IPS-18c (cell line): ENCODE results near the gene DENND2C.

Source experiments
- H3K4me3 ChIP-seq: 2 replicates; pipeline ENCODE4 v1.7.0; 2013; ENCODE audit warnings: low read depth, mild to moderate bottlenecking, low read length, moderate library complexity; ENCODE audit not compliant: insufficient read depth
- H3K9me3 ChIP-seq: one replicate; pipeline ENCODE4 v1.6.1; 2013; ENCODE audit warnings: mild to moderate bottlenecking, low read length, moderate library complexity; ENCODE audit not compliant: control insufficient read depth, insufficient read depth

The DENND2C gene

GRCh38 chr1:114669562-114670082, at the start of gene DENND2C:
TSS of gene DENND2C (minus strand) at chr1:114670049. CDS start at chr1:114625984, 44,065 bp downstream.
- Histone ChIP-seq H3K4me3 (peak within 1 kb of the TSS; percentile 69), H3K9me3 (peaks cover 2% of the 10 kb centered on the region)

GRCh38 chr1:114719424-114719787, 49.6 kb upstream of the DENND2C start:
- Histone ChIP-seq H3K9me3 (no peaks in the 10 kb centered on the region), H3K4me3 (no peak overlapping the region)

- H3K4me3 ChIP-seq = no peak overlapping the region
Measured at GRCh38 chr1:114718661-114719423, 49.0 kb upstream of the DENND2C start.

GRCh38 chr1:114716304-114717170, 46.7 kb upstream of the DENND2C start, which contains the start of gene NRAS:
TSS of gene NRAS (minus strand) at chr1:114716771. CDS start at chr1:114716160, 611 bp downstream.
- Histone ChIP-seq H3K4me3 (peak within 1 kb of the TSS; percentile 80), H3K9me3 (no peaks in the 10 kb centered on the region)

More at GRCh38 chr1:114718661-114719423, 49.0 kb upstream of the DENND2C start:
- no peaks in the 10 kb centered on the region for H3K9me3 ChIP-seq

- H3K4me3 ChIP-seq = peak overlapping the region; percentile 80
- H3K9me3 ChIP-seq = no peaks in the 10 kb centered on the region
Measured at GRCh38 chr1:114715952-114716303, 46.1 kb upstream of the DENND2C start.

- Histone ChIP-seq H3K4me3 (no peak overlapping the region), H3K9me3 (no peaks in the 10 kb centered on the region)
Measured at GRCh38 chr1:114712977-114713376, 43.1 kb upstream of the DENND2C start.

- Histone ChIP-seq H3K9me3 (no peaks in the 10 kb centered on the region), H3K4me3 (no peak overlapping the region)
Measured at GRCh38 chr1:114710360-114710759, 40.5 kb upstream of the DENND2C start.

- H3K4me3 ChIP-seq = no peak overlapping the region
- H3K9me3 ChIP-seq = no peaks in the 10 kb centered on the region
Measured at GRCh38 chr1:114707604-114708003, 37.8 kb upstream of the DENND2C start.

GRCh38 chr1:114703242-114703641, 33.4 kb upstream of the DENND2C start:
- H3K4me3 ChIP-seq = no peak overlapping the region
- H3K9me3 ChIP-seq = no peaks in the 10 kb centered on the region

- Histone ChIP-seq H3K4me3 (no peak overlapping the region), H3K9me3 (no peaks in the 10 kb centered on the region)
Measured at GRCh38 chr1:114702737-114703136, 32.9 kb upstream of the DENND2C start.

- no peaks in the 10 kb centered on the region for H3K9me3 ChIP-seq
Measured at GRCh38 chr1:114701931-114702330, 32.1 kb upstream of the DENND2C start.

GRCh38 chr1:114700036-114700600, 30.3 kb upstream of the DENND2C start:
- H3K9me3 ChIP-seq = no peaks in the 10 kb centered on the region

More at GRCh38 chr1:114701931-114702330, 32.1 kb upstream of the DENND2C start:
- no peak overlapping the region for H3K4me3 ChIP-seq

GRCh38 chr1:114696810-114697209, 27.0 kb upstream of the DENND2C start:
- Histone ChIP-seq H3K4me3 (no peak overlapping the region), H3K9me3 (no peaks in the 10 kb centered on the region)

More at GRCh38 chr1:114700036-114700600, 30.3 kb upstream of the DENND2C start:
- H3K4me3 ChIP-seq = no peak overlapping the region

- Histone ChIP-seq H3K4me3 (no peak within 1 kb of the TSS), H3K9me3 (no peaks in the 10 kb centered on the region)
Measured at GRCh38 chr1:114695430-114696058, 25.7 kb upstream of the DENND2C start, which contains the start of gene AMPD1. TSS of gene AMPD1 (minus strand) at chr1:114695546. CDS start at chr1:114695471, 75 bp downstream.

GRCh38 chr1:114694540-114695310, 24.9 kb upstream of the DENND2C start:
- Histone ChIP-seq H3K4me3 (no peak overlapping the region), H3K9me3 (no peaks in the 10 kb centered on the region)

- Histone ChIP-seq H3K4me3 (no peak overlapping the region), H3K9me3 (no peaks in the 10 kb centered on the region)
Measured at GRCh38 chr1:114692947-114693346, 23.1 kb upstream of the DENND2C start.
